Endothelial cell (in vitro differentiated cells): ENCODE measurements around the gene AP2S1. TPM values are rescaled to one million over a fixed set of nuclear protein-coding genes. Genes with fewer than 3 reads are reported as not detected.

Experiments
- DNase-seq: peaks from one replicate; pipeline ENCODE4 v3.0.0; 2021; ENCODE audit warnings: low spot score
- H3K27ac Mint-ChIP-seq: one replicate; pipeline ENCODE4 v1.8.0; 2021; ENCODE audit warnings: mixed read lengths, inconsistent platforms; ENCODE audit not compliant: unreplicated experiment
- H3K27me3 Mint-ChIP-seq: one replicate; pipeline ENCODE4 v1.8.0; 2021; ENCODE audit warnings: mild to moderate bottlenecking, moderate library complexity, mixed read lengths, inconsistent platforms; ENCODE audit not compliant: unreplicated experiment
- H3K36me3 Mint-ChIP-seq: one replicate; pipeline ENCODE4 v1.8.0; 2021; ENCODE audit warnings: mild to moderate bottlenecking, low read depth, mixed read lengths, inconsistent platforms; ENCODE audit not compliant: unreplicated experiment
- H3K4me1 Mint-ChIP-seq: one replicate; pipeline ENCODE4 v1.8.0; 2021; ENCODE audit warnings: mild to moderate bottlenecking, mixed read lengths, inconsistent platforms; ENCODE audit not compliant: unreplicated experiment
- H3K4me3 Mint-ChIP-seq: one replicate; pipeline ENCODE4 v1.8.0; 2021; ENCODE audit warnings: mild to moderate bottlenecking, mixed read lengths, inconsistent platforms; ENCODE audit not compliant: unreplicated experiment
- H3K9me3 Mint-ChIP-seq: one replicate; pipeline ENCODE4 v1.8.0; 2021; ENCODE audit warnings: mixed read lengths, inconsistent platforms; ENCODE audit not compliant: unreplicated experiment
- total RNA-seq: library from RNA; stranded (reverse); fragmentation: NEBNext Ultra II Directional; extraction: Animal tissue kit (Norgen Biotek cat#: 25700); gene quantifications from one replicate; pipeline ENCODE4 v1.2.1, GENCODE V29; 2021; ENCODE audit not compliant: unreplicated experiment
- TF ChIP-seq, protein P1 (sequence below): fragments of 200-600 bp; sonication (generic); IDR thresholded peaks from one replicate; pipeline ENCODE4 v1.5.0; 2021; ENCODE audit warnings: antibody characterized with exemption; ENCODE audit not compliant: unreplicated experiment

Gene AP2S1
- total RNA-seq, 1 donor from 2014 or later, result 381 TPM

- Mint-ChIP-seq H3K4me3 (peak overlapping the region; percentile 100), H3K9me3 (no peaks in the 10 kb centered on the region), H3K4me1 (peaks cover 27% of the 10 kb centered on the region), H3K27ac (peak overlapping the region; percentile 100), H3K36me3 (peaks cover 23% of the 10 kb centered on the region), H3K27me3 (peaks cover 14% of the 10 kb centered on the region)
- TF ChIP-seq, protein P1, sequence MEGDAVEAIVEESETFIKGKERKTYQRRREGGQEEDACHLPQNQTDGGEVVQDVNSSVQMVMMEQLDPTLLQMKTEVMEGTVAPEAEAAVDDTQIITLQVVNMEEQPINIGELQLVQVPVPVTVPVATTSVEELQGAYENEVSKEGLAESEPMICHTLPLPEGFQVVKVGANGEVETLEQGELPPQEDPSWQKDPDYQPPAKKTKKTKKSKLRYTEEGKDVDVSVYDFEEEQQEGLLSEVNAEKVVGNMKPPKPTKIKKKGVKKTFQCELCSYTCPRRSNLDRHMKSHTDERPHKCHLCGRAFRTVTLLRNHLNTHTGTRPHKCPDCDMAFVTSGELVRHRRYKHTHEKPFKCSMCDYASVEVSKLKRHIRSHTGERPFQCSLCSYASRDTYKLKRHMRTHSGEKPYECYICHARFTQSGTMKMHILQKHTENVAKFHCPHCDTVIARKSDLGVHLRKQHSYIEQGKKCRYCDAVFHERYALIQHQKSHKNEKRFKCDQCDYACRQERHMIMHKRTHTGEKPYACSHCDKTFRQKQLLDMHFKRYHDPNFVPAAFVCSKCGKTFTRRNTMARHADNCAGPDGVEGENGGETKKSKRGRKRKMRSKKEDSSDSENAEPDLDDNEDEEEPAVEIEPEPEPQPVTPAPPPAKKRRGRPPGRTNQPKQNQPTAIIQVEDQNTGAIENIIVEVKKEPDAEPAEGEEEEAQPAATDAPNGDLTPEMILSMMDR, result no peak
- DNase-seq, result peak; percentile 30
Observed at GRCh38 chr19:46849610-46850009, 1.0 kb downstream of the AP2S1 start.

DNA sequence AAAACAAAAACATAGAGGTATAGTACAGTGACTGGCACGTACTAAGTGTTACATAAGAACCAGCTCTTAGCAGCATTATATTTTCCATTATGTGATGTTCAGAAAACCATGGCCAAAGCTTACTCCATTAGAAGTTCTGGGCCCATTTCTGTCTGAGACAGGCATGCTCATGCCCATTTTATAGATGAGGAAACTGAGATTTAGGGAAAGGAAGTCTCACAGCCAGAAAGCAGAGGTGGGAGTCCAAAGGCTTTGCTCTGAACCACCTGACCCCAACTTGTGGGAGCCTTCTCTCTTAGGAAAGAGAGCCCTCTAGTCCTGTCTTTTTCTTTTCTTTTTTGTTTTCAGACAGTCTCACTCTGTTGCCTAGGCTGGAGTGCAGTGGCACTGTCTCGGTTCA lies 2.3 kb downstream of the AP2S1 start:
- Mint-ChIP-seq H3K36me3 (peaks cover 26% of the 10 kb centered on the region), H3K27ac (peak overlapping the region; percentile 48), H3K27me3 (peaks cover 16% of the 10 kb centered on the region)

DNA sequence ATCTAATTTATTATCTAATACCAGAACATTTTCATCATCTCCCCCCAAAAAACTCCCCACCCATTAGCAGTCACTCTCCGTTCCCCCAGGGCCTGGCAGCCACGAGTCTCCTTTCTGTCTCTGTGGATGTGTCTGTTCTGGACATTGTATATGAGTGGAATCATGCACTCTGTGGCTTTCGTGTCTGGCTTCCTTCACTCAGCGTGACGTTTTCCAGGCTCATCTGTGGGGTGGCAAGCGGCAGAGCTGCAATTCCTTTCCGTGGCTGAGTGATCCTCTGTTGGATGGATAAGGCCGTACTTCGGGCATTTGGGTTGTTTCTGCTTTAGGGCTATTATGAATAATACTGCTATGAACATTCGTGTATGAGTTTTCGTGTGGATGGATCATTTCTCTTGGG lies 3.1 kb downstream of the AP2S1 start:
- Mint-ChIP-seq H3K27ac (peak overlapping the region; percentile 76), H3K4me3 (peak overlapping the region; percentile 85)
- TF ChIP-seq, protein P1, result no peak

More for the DNA sequence above, 2.3 kb downstream of the AP2S1 start:
- Mint-ChIP-seq H3K9me3 (no peaks in the 10 kb centered on the region), H3K4me1 (peaks cover 30% of the 10 kb centered on the region), H3K4me3 (peak overlapping the region; percentile 100)
- TF ChIP-seq, protein P1, result no peak
- DNase-seq, result no peak

GRCh38 chr19:46845959-46846459 lies 4.6 kb downstream of the AP2S1 start:
- TF ChIP-seq, protein P1, result no peak
- H3K4me1 Mint-ChIP-seq, result peaks cover 41% of the 10 kb centered on the region
- no peaks in the 10 kb centered on the region for H3K9me3 Mint-ChIP-seq
- H3K36me3 Mint-ChIP-seq, result peaks cover 45% of the 10 kb centered on the region
- peak overlapping the region; percentile 58 for H3K27ac Mint-ChIP-seq
- H3K4me3 Mint-ChIP-seq, result peak overlapping the region; percentile 30
- DNase-seq, result no peak
- H3K27me3 Mint-ChIP-seq, result peaks cover 16% of the 10 kb centered on the region

More for the DNA sequence above, 3.1 kb downstream of the AP2S1 start:
- Mint-ChIP-seq H3K36me3 (peaks cover 34% of the 10 kb centered on the region), H3K27me3 (peaks cover 16% of the 10 kb centered on the region), H3K9me3 (no peaks in the 10 kb centered on the region), H3K4me1 (peaks cover 38% of the 10 kb centered on the region)
- DNase-seq, result no peak

- Mint-ChIP-seq H3K27me3 (peaks cover 7% of the 10 kb centered on the region), H3K4me1 (peaks cover 29% of the 10 kb centered on the region), H3K27ac (no peak overlapping the region), H3K9me3 (no peaks in the 10 kb centered on the region), H3K4me3 (peak overlapping the region; percentile 79), H3K36me3 (peaks cover 36% of the 10 kb centered on the region)
- TF ChIP-seq, protein P1, result no peak
- no peak for DNase-seq
Observed at GRCh38 chr19:46844067-46844489, 6.6 kb downstream of the AP2S1 start.
